ENCODE measurements around the gene ARHGAP19.

Gene ARHGAP19

DNA sequence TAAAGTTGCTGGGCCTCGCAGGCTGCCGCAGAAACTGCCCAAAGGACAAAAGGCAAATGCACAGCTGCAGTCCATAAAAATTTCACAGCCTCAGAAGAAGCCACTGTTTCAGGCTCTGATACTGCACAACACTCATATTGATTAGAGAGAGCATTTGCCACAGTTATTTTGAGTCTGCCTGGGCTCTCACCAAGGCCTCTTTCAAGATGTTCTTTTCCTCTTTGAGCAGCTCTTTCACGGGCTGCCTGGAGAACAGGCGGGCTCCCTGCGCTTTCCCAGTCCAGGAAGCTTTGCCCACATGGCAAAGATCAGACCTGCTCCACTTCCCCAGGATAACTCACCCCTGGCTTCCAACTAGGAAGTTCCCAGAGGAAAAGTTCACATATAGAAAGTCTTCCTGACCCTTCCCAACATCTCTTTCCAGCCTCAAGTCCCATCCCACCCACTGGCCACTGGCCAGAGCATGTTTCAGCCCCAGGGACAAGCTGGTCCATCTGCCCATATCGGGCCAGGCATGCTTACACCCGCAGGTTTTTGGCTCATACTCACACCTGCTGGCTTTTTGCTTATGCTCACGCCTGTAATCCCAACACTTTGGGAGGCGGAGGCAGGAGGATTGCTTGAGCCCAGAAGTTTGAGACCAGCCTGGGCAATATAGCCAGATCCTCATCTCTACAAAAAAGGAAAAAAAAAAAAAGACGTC lies 110.0 kb downstream of the ARHGAP19 start:
- Histone ChIP-seq H3K79me2 (ENCODE audit: insufficient read depth, low read length) (no peaks in the 10 kb centered on the region), H3K27ac (ENCODE audit: low read depth, low read length) (no peak overlapping the region), H3K27me3 (ENCODE audit: low read length) (no peaks in the 10 kb centered on the region), H3K9ac (ENCODE audit: low read length) (no peak overlapping the region), H3K4me2 (ENCODE audit: low read depth, low read length, poor library complexity, severe bottlenecking) (no peak overlapping the region), H3K9me3 (ENCODE audit: insufficient read depth, low read length) (no peaks in the 10 kb centered on the region), H3K4me3 (ENCODE audit: insufficient read depth, low read length, poor library complexity, severe bottlenecking) (no peak overlapping the region), H3F3A (ENCODE audit: insufficient read depth) (no peaks in the 10 kb centered on the region), H3K36me3 (ENCODE audit: low read length) (no peaks in the 10 kb centered on the region), H2AFZ (ENCODE audit: low read depth, low read length, severe bottlenecking) (no peak overlapping the region), H4K20me1 (ENCODE audit: low read depth, low read length) (no peaks in the 10 kb centered on the region), H3K9me2 (replicated peaks; ENCODE audit: insufficient read depth, low read length) (no peaks in the 10 kb centered on the region)
- no peak for TF ChIP-seq EZH2phosphoT487 (conservative IDR thresholded peaks at IDR 0.05; ENCODE audit: low read length)
- TF ChIP-seq, protein P1, sequence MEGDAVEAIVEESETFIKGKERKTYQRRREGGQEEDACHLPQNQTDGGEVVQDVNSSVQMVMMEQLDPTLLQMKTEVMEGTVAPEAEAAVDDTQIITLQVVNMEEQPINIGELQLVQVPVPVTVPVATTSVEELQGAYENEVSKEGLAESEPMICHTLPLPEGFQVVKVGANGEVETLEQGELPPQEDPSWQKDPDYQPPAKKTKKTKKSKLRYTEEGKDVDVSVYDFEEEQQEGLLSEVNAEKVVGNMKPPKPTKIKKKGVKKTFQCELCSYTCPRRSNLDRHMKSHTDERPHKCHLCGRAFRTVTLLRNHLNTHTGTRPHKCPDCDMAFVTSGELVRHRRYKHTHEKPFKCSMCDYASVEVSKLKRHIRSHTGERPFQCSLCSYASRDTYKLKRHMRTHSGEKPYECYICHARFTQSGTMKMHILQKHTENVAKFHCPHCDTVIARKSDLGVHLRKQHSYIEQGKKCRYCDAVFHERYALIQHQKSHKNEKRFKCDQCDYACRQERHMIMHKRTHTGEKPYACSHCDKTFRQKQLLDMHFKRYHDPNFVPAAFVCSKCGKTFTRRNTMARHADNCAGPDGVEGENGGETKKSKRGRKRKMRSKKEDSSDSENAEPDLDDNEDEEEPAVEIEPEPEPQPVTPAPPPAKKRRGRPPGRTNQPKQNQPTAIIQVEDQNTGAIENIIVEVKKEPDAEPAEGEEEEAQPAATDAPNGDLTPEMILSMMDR (IDR thresholded peaks at IDR 0.05; ENCODE audit: insufficient read depth, low read length, poor library complexity, severe bottlenecking), result no peak

DNA sequence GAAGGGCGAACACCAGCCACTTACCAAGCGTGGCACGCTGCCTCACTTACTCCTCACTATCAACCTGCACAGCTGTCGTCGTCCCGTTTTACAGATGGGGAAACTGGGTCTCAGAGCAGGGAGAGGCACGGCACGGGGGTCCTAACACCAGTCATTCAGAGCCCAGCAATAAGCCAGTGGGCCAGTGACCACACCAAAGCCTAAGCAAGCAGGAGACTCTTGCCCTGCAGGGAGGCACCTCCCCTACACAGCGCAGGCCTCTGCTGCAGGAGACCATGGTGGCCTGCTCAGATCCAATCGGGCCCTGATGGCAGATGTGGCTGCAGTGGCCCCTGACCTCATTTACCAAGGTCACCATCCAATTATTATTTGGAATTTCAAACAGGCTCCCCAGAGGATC lies 111.5 kb downstream of the ARHGAP19 start:
- Histone ChIP-seq H3K4me2 (ENCODE audit: low read depth, low read length, poor library complexity, severe bottlenecking) (no peak overlapping the region), H4K20me1 (ENCODE audit: low read depth, low read length) (no peaks in the 10 kb centered on the region), H3K27ac (ENCODE audit: low read depth, low read length) (no peak overlapping the region), H3F3A (ENCODE audit: insufficient read depth) (no peaks in the 10 kb centered on the region), H3K9ac (ENCODE audit: low read length) (no peak overlapping the region), H3K4me3 (ENCODE audit: insufficient read depth, low read length, poor library complexity, severe bottlenecking) (no peak overlapping the region), H3K27me3 (ENCODE audit: low read length) (no peaks in the 10 kb centered on the region), H3K9me3 (ENCODE audit: insufficient read depth, low read length) (no peaks in the 10 kb centered on the region), H3K79me2 (ENCODE audit: insufficient read depth, low read length) (no peaks in the 10 kb centered on the region), H3K9me2 (replicated peaks; ENCODE audit: insufficient read depth, low read length) (no peaks in the 10 kb centered on the region), H2AFZ (ENCODE audit: low read depth, low read length, severe bottlenecking) (no peak overlapping the region), H3K36me3 (ENCODE audit: low read length) (no peaks in the 10 kb centered on the region)
- TF ChIP-seq, protein P1 (IDR thresholded peaks at IDR 0.05; ENCODE audit: insufficient read depth, low read length, poor library complexity, severe bottlenecking), result no peak
- TF ChIP-seq EZH2phosphoT487 (conservative IDR thresholded peaks at IDR 0.05; ENCODE audit: low read length), result no peak

DNA sequence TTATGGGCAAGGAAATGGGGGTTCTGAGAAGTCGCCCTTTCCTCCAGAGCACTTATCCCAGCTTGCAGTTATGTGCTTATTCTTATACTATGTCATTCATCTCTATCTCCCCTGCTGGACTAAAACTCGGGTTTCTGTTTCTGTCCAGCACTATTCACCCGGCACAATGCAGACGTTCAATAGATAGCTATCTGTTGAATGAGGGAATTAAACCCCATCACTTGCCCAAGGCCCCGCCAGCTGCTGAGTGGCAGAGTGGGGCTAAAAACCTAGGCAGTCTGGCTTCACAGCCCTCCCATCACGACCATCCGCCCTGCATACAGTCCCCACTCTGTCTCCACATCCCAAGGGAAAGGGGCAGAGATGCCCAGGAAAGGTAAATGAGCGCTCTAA lies 112.1 kb downstream of the ARHGAP19 start:
- Histone ChIP-seq H3K4me2 (ENCODE audit: low read depth, low read length, poor library complexity, severe bottlenecking) (no peak overlapping the region), H3K4me3 (ENCODE audit: insufficient read depth, low read length, poor library complexity, severe bottlenecking) (no peak overlapping the region), H3K79me2 (ENCODE audit: insufficient read depth, low read length) (no peaks in the 10 kb centered on the region), H3K36me3 (ENCODE audit: low read length) (no peaks in the 10 kb centered on the region), H3K9me2 (replicated peaks; ENCODE audit: insufficient read depth, low read length) (no peaks in the 10 kb centered on the region), H4K20me1 (ENCODE audit: low read depth, low read length) (no peaks in the 10 kb centered on the region), H3K9me3 (ENCODE audit: insufficient read depth, low read length) (no peaks in the 10 kb centered on the region), H3K27ac (ENCODE audit: low read depth, low read length) (no peak overlapping the region), H2AFZ (ENCODE audit: low read depth, low read length, severe bottlenecking) (no peak overlapping the region), H3F3A (ENCODE audit: insufficient read depth) (no peaks in the 10 kb centered on the region), H3K9ac (ENCODE audit: low read length) (no peak overlapping the region), H3K27me3 (ENCODE audit: low read length) (no peaks in the 10 kb centered on the region)
- TF ChIP-seq, protein P1 (IDR thresholded peaks at IDR 0.05; ENCODE audit: insufficient read depth, low read length, poor library complexity, severe bottlenecking), result no peak
- TF ChIP-seq EZH2phosphoT487 (conservative IDR thresholded peaks at IDR 0.05; ENCODE audit: low read length), result no peak
